HepG2 (cell line): ENCODE results near the gene S100Z. TPM values are rescaled to one million over a fixed set of nuclear protein-coding genes. Genes with fewer than 3 reads are reported as not detected.

Experiments
- ATF4 ChIP-seq, 2 experiments: fragments of 450-650 bp in 1 of 2; sonication (generic) in 1 of 2; formaldehyde crosslinking; IDR thresholded peaks; 2 replicates each; pipeline versions ENCODE4 v1.5.0 to v1.8.0; 2020 to 2022; ENCODE audit warnings: mild to moderate bottlenecking in 1 of 2, missing genetic modification reagents in 1 of 2
- BCL6 ChIP-seq: IDR thresholded peaks from 2 replicates; pipeline ENCODE4 v1.6.1; 2016; ENCODE audit warnings: missing genetic modification reagents, missing compliant biosample characterization
- CCDC6 ChIP-seq: sonication (generic); formaldehyde crosslinking; IDR thresholded peaks from 2 replicates; pipeline ENCODE4 v1.8.1; 2022; ENCODE audit warnings: mild to moderate bottlenecking, missing genetic modification reagents, moderate library complexity
- FOSL2 ChIP-seq: sonication (generic); formaldehyde crosslinking; IDR thresholded peaks from 2 replicates; pipeline ENCODE4 v1.4.0; 2020; ENCODE audit warnings: missing genetic modification reagents
- FOXA1 ChIP-seq, 2 experiments: fragments of 450-650 bp in 1 of 2; sonication (generic) in 1 of 2; formaldehyde crosslinking in 1 of 2; IDR thresholded peaks; 2 replicates each; pipeline versions ENCODE4 v1.4.0 to v1.6.1; 2016 to 2020; ENCODE audit warnings: missing genetic modification reagents in 1 of 2
- FOXA3 ChIP-seq: IDR thresholded peaks from 2 replicates; pipeline ENCODE4 v1.6.1; 2016; ENCODE audit warnings: missing genetic modification reagents, missing compliant biosample characterization
- FOXP1 ChIP-seq, 2 experiments: fragments of 450-650 bp in 1 of 2; IDR thresholded peaks; 2 replicates each; pipeline ENCODE4 v1.6.1; 2017 to 2018; ENCODE audit warnings: antibody characterized with exemption in 1 of 2
- HMG20A ChIP-seq: IDR thresholded peaks from 2 replicates; pipeline ENCODE4 v1.6.1; 2016; ENCODE audit warnings: borderline replicate concordance
- ISL2 ChIP-seq: sonication (generic); formaldehyde crosslinking; IDR thresholded peaks from 2 replicates; pipeline ENCODE4 v1.5.0; 2020; ENCODE audit warnings: missing genetic modification reagents
- MED1 ChIP-seq: sonication (generic); formaldehyde crosslinking; IDR thresholded peaks from 2 replicates; pipeline ENCODE4 v1.4.0; 2020; ENCODE audit warnings: missing genetic modification reagents
- MZF1 ChIP-seq: sonication (generic); formaldehyde crosslinking; IDR thresholded peaks from 2 replicates; pipeline ENCODE4 v1.8.1; 2023; ENCODE audit warnings: mild to moderate bottlenecking, missing genetic modification reagents, borderline replicate concordance
- NFIC ChIP-seq: IDR thresholded peaks from 2 replicates; pipeline ENCODE4 v1.6.1; 2012; ENCODE audit warnings: mild to moderate bottlenecking, low read length, inconsistent platforms
- NR2F1 ChIP-seq, 2 experiments: fragments of 450-650 bp in 1 of 2; formaldehyde crosslinking in 1 of 2; IDR thresholded peaks; 2 replicates each; pipeline versions ENCODE4 v1.5.0 to v1.6.1; 2016 to 2020; ENCODE audit warnings: mild to moderate bottlenecking in 1 of 2, missing compliant biosample characterization in 1 of 2, missing genetic modification reagents in 1 of 2, moderate library complexity in 1 of 2
- RCOR2 ChIP-seq: IDR thresholded peaks from 2 replicates; pipeline ENCODE4 v1.6.1; 2016; ENCODE audit warnings: missing biosample characterization, missing genetic modification reagents
- SAP130 ChIP-seq: IDR thresholded peaks from 2 replicates; pipeline ENCODE4 v1.6.1; 2016; ENCODE audit warnings: low read depth
- SIN3A ChIP-seq: IDR thresholded peaks from 2 replicates; pipeline ENCODE4 v1.6.1; 2011; ENCODE audit warnings: low read depth, mild to moderate bottlenecking, control low read depth, low read length, borderline replicate concordance
- SOX13 ChIP-seq, 3 experiments: fragments of 450-650 bp in 1 of 3; sonication (generic) in 1 of 3; formaldehyde crosslinking in 1 of 3; IDR thresholded peaks in 2 of 3; conservative IDR thresholded peaks in 1 of 3; 2 replicates each; pipeline versions ENCODE4 v1.5.0 to v1.6.1; 2016 to 2020; ENCODE audit warnings: antibody characterized with exemption in 1 of 3, mild to moderate bottlenecking in 1 of 3, missing compliant biosample characterization in 1 of 3, missing genetic modification reagents in 1 of 3, moderate library complexity in 1 of 3
- SOX6 ChIP-seq, 2 experiments: fragments of 450-650 bp in 1 of 2; sonication (generic) in 1 of 2; formaldehyde crosslinking in 1 of 2; IDR thresholded peaks; 2 replicates each; pipeline versions ENCODE4 v1.4.0 to v1.6.1; 2017 to 2020; ENCODE audit warnings: antibody characterized with exemption in 1 of 2, mild to moderate bottlenecking in 1 of 2, missing genetic modification reagents in 1 of 2
- TFE3 ChIP-seq: IDR thresholded peaks from 2 replicates; pipeline ENCODE4 v1.6.1; 2016
- ZBTB14 ChIP-seq: sonication (generic); formaldehyde crosslinking; IDR thresholded peaks from 2 replicates; pipeline ENCODE4 v1.4.0; 2020; ENCODE audit warnings: missing genetic modification reagents
- ZIK1 ChIP-seq: sonication (generic); formaldehyde crosslinking; IDR thresholded peaks from 2 replicates; pipeline ENCODE4 v1.5.0; 2020; ENCODE audit warnings: mild to moderate bottlenecking, low read depth, missing genetic modification reagents, borderline replicate concordance
- ZNF335 ChIP-seq: sonication (generic); formaldehyde crosslinking; IDR thresholded peaks from 2 replicates; pipeline ENCODE4 v1.4.0; 2020; ENCODE audit warnings: missing genetic modification reagents
- ZNF619 ChIP-seq: sonication (generic); formaldehyde crosslinking; IDR thresholded peaks from 2 replicates; pipeline ENCODE4 v1.4.0; 2020; ENCODE audit warnings: mild to moderate bottlenecking, missing genetic modification reagents
- ZNF788 ChIP-seq: sonication (generic); formaldehyde crosslinking; IDR thresholded peaks from 2 replicates; pipeline ENCODE4 v1.5.0; 2020; ENCODE audit warnings: mild to moderate bottlenecking, missing genetic modification reagents, borderline replicate concordance
- polyA plus RNA-seq, 8 experiments: library from polyadenylated mRNA; depleted of rRNA in 3 of 8; stranded (reverse) in 7 of 8; unstranded in 1 of 8; fragments of >200 nt; fragmentation: Illumina TruSeq in 4 of 8; extraction: Trizol in 4 of 8; gene quantifications; 2 replicates each; pipeline versions ENCODE4 v1.2.1 to v1.2.3, GENCODE V29; 2011 to 2016; ENCODE audit warnings: low read depth in 4 of 8, missing spikeins in 1 of 8, mixed read lengths in 1 of 8; ENCODE audit not compliant: insufficient read depth in 1 of 8
- total RNA-seq, 5 experiments: library from RNA; depleted of rRNA; stranded (reverse); fragments of >200 nt; fragmentation: Illumina TruSeq; extraction: Trizol; gene quantifications; 2 replicates each; pipeline ENCODE4 v1.2.3, GENCODE V29; 2016; ENCODE audit warnings: low read depth in 1 of 5

The S100Z gene
- total and polyA plus RNA-seq, 2 of the 13 experiments (the other 11 are each of a cell fraction or from before 2014, with no cell fraction given) = 0.22 TPM; not detected in 1

GRCh38 chr5:76805821-76806505 is 43.9 kb upstream of the S100Z start (continued):
- TF ChIP-seq ATF4 (CRISPR knock-in tag; IDR thresholded peaks at IDR 0.05) (peak in 1 of 2 experiments; percentile 47; a peak in 1 of 4 replicates), NR2F1 (CRISPR knock-in tag; IDR thresholded peaks at IDR 0.05) (peak; percentile 55 to 91; a peak in 3 of 4 replicates), FOXP1 (IDR thresholded peaks at IDR 0.05) (no peak), FOXP1 (CRISPR knock-in tag; IDR thresholded peaks at IDR 0.05) (peak; percentile 43; the same call in 1 of the 2 replicates), ZNF335 (CRISPR knock-in tag) (no peak), ZIK1 (CRISPR knock-in tag) (no peak), NFIC (peak; percentile 19; the same call in 1 of the 2 replicates), ZNF619 (CRISPR knock-in tag) (no peak), ZNF788 (CRISPR knock-in tag) (no peak), RCOR2 (CRISPR knock-in tag) (0 out of 2 replicates have a peak, but pooled peaks have one; percentile 22), FOSL2 (CRISPR knock-in tag) (peak; percentile 93), TFE3 (CRISPR knock-in tag) (peak; percentile 74), ISL2 (CRISPR knock-in tag) (peak; percentile 46; the same call in 1 of the 2 replicates), FOXA3 (CRISPR knock-in tag) (peak; percentile 80), CCDC6 (no peak), BCL6 (CRISPR knock-in tag) (peak; percentile 92), MED1 (CRISPR knock-in tag) (0 out of 2 replicates have a peak, but pooled peaks have one; percentile 22), FOXA1 (IDR thresholded peaks at IDR 0.05) (no peak), FOXA1 (CRISPR knock-in tag; IDR thresholded peaks at IDR 0.05) (peak; percentile 61; the same call in 1 of the 2 replicates), MZF1 (no peak), SIN3A (no peak), ZBTB14 (CRISPR knock-in tag) (no peak), SOX13 (IDR thresholded peaks at IDR 0.05) (no peak), SOX13 (CRISPR knock-in tag; conservative IDR thresholded peaks at IDR 0.05 in 1 of 2, IDR thresholded peaks at IDR 0.05 in 1 of 2) (peak in 1 of 2 experiments; percentile 55; a peak in 1 of 4 replicates), SOX6 (IDR thresholded peaks at IDR 0.05) (no peak), SOX6 (CRISPR knock-in tag; IDR thresholded peaks at IDR 0.05) (peak; percentile 45; the same call in 1 of the 2 replicates), SAP130 (CRISPR knock-in tag) (peak; percentile 29; the same call in 1 of the 2 replicates), HMG20A (CRISPR knock-in tag) (peak; percentile 74; the same call in 1 of the 2 replicates)
